Activated CD8-positive, alpha-beta memory T cell treated with anti-CD3 and anti-CD28 coated beads for 48 hours (primary cell): ENCODE data around the gene PLEKHM1.

Experiments
- DNase-seq, 3 experiments: peaks; one replicate each; pipeline ENCODE4 v3.0.0-alpha.2; 2020; ENCODE audit warnings: low read depth in 2 of 3, low spot score in 2 of 3

The PLEKHM1 gene

GRCh38 chr17:45427181-45427835 is 63.2 kb downstream of the PLEKHM1 start:
- DNase-seq: no peak

- DNase-seq: no peak
These were observed 64.0 kb downstream of the PLEKHM1 start for GRCh38 chr17:45426561-45426960.

GRCh38 chr17:45425984-45426413 is 64.5 kb downstream of the PLEKHM1 start:
- DNase-seq: no peak

GRCh38 chr17:45425125-45425983 is 65.2 kb downstream of the PLEKHM1 start:
- no peak for DNase-seq

- no peak for DNase-seq
These were observed 65.8 kb downstream of the PLEKHM1 start for GRCh38 chr17:45424769-45425124.

- no peak for DNase-seq
These were observed 66.6 kb downstream of the PLEKHM1 start for GRCh38 chr17:45423975-45424335.

GRCh38 chr17:45423304-45423974 is 67.1 kb downstream of the PLEKHM1 start:
- no peak for DNase-seq

- no peak for DNase-seq
These were observed 75.3 kb downstream of the PLEKHM1 start for GRCh38 chr17:45414990-45415881.

GRCh38 chr17:45413498-45413923 is 77.0 kb downstream of the PLEKHM1 start:
- no peak for DNase-seq

GRCh38 chr17:45411348-45412105 is 79.0 kb downstream of the PLEKHM1 start:
- no peak for DNase-seq

- DNase-seq: peak; percentile 38 to 55 (median 40)
These were observed 80.1 kb downstream of the PLEKHM1 start for GRCh38 chr17:45410144-45411091.

GRCh38 chr17:45409659-45410076 is 80.9 kb downstream of the PLEKHM1 start:
- no peak for DNase-seq

GRCh38 chr17:45408611-45409421 is 81.7 kb downstream of the PLEKHM1 start:
- no peak for DNase-seq

- DNase-seq: no peak
These were observed 84.4 kb downstream of the PLEKHM1 start for GRCh38 chr17:45406107-45406506.

GRCh38 chr17:45405250-45406086 is 85.1 kb downstream of the PLEKHM1 start:
- DNase-seq: no peak

- no peak for DNase-seq
These were observed 85.7 kb downstream of the PLEKHM1 start for GRCh38 chr17:45404870-45405249.

GRCh38 chr17:45403906-45404490 is 86.5 kb downstream of the PLEKHM1 start:
- no peak for DNase-seq
